ENCODE measurements around the gene SPDL1.

DNA sequence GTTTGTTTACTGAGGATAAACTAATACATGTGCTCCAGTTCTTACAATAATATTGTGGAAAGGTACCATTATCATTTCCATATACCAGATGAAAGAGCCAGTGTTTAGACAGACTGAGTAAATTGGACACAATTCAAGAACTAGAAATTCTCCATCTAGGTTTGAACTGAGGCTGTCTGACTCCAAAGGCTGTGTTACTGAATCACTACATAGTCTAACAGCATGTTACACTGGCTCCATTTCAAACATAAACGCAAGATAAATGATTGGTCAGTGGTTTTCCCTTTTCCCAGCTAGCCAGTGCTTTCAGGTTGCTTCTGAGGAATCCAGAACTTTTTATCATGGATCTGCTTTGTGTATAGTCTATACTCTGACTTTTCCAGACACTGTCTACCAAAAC, 8.1 kb downstream of the SPDL1 start:
- TF ChIP-seq POLR2AphosphoS5 (IDR thresholded peaks at IDR 0.05; ENCODE audit: low read depth, low read length), result no peak
- no peak for TF ChIP-seq CTCF (IDR thresholded peaks at IDR 0.05)
- TF ChIP-seq, protein P1, sequence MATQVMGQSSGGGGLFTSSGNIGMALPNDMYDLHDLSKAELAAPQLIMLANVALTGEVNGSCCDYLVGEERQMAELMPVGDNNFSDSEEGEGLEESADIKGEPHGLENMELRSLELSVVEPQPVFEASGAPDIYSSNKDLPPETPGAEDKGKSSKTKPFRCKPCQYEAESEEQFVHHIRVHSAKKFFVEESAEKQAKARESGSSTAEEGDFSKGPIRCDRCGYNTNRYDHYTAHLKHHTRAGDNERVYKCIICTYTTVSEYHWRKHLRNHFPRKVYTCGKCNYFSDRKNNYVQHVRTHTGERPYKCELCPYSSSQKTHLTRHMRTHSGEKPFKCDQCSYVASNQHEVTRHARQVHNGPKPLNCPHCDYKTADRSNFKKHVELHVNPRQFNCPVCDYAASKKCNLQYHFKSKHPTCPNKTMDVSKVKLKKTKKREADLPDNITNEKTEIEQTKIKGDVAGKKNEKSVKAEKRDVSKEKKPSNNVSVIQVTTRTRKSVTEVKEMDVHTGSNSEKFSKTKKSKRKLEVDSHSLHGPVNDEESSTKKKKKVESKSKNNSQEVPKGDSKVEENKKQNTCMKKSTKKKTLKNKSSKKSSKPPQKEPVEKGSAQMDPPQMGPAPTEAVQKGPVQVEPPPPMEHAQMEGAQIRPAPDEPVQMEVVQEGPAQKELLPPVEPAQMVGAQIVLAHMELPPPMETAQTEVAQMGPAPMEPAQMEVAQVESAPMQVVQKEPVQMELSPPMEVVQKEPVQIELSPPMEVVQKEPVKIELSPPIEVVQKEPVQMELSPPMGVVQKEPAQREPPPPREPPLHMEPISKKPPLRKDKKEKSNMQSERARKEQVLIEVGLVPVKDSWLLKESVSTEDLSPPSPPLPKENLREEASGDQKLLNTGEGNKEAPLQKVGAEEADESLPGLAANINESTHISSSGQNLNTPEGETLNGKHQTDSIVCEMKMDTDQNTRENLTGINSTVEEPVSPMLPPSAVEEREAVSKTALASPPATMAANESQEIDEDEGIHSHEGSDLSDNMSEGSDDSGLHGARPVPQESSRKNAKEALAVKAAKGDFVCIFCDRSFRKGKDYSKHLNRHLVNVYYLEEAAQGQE (IDR thresholded peaks at IDR 0.05; ENCODE audit: insufficient read depth in 1 of 2, low read depth in 2 of 2, low read length in 1 of 2), result no peak

Data from Panc1 (cell line).